Endothelial cell of umbilical vein (primary cell): Measurements from ENCODE around the gene VRK1. TPM values are rescaled to one million over a fixed set of nuclear protein-coding genes. Genes with fewer than 3 reads are reported as not detected.

Experiments
- BruUV-seq: library from RNA; stranded (reverse); fragments of 400-500 nt; replicated peaks from 2 replicates; lab custom pipeline; 2021; lab: Mats Ljungman, UMichigan
- CTCF ChIA-PET: fragments of 300-600, 350-600 bp; sonication (Branson Sonifier 250); formaldehyde crosslinking; loops from one replicate; lab custom pipeline; 2021; ENCODE audit warnings: antibody characterized with exemption, inconsistent platforms; lab: Charles Lee
- POLR2A ChIA-PET: fragments of 300-600, 350-600 bp; sonication (Branson Sonifier 250); formaldehyde crosslinking; loops from one replicate; lab custom pipeline; 2021; ENCODE audit warnings: antibody characterized with exemption, inconsistent platforms; lab: Charles Lee
- DNase-seq: peaks from one replicate; pipeline ENCODE4 v3.0.0-alpha.2; 2011; ENCODE audit warnings: low read depth, low spot score
- FAIRE-seq: peaks from 2 replicates; lab custom pipeline; 2011; peaks lifted over from hg19 to GRCh38; lab: Jason Lieb, UNC
- H2AFZ ChIP-seq: 2 replicates; pipeline ENCODE4 v1.6.0; 2012; ENCODE audit warnings: low read depth, low read length, control low read depth, inconsistent platforms
- H3K27ac ChIP-seq: 2 replicates; pipeline ENCODE4 v1.5.1; 2011; ENCODE audit warnings: low read depth, mild to moderate bottlenecking, control low read depth, low read length, moderate library complexity; ENCODE audit not compliant: insufficient read depth
- H3K27me3 ChIP-seq, 2 experiments: 2 replicates each; pipeline versions ENCODE4 v1.6.0 to v1.6.1; 2011; ENCODE audit warnings: low read length in 2 of 2, mixed read lengths in 1 of 2; ENCODE audit not compliant: control insufficient read depth in 2 of 2, insufficient read depth in 2 of 2
- H3K36me3 ChIP-seq, 2 experiments: 2 replicates in 1 of 2; 3 replicates in 1 of 2; pipeline ENCODE4 v1.5.1; 2011; ENCODE audit warnings: low read length in 2 of 2, mild to moderate bottlenecking in 1 of 2, moderate library complexity in 1 of 2; ENCODE audit not compliant: control insufficient read depth in 2 of 2, insufficient read depth in 2 of 2; ENCODE audit errors: extremely low read depth in 1 of 2
- H3K4me1 ChIP-seq: 3 replicates; pipeline ENCODE4 v1.5.1; 2011; ENCODE audit warnings: mild to moderate bottlenecking, low read length; ENCODE audit not compliant: control insufficient read depth, insufficient read depth; ENCODE audit errors: extremely low read depth
- H3K4me2 ChIP-seq: 2 replicates; pipeline ENCODE4 v1.6.1; 2011; ENCODE audit warnings: low read length, control low read depth, mixed read lengths; ENCODE audit not compliant: insufficient read depth
- H3K4me3 ChIP-seq, 3 experiments: fragments of 200-600 bp in 1 of 3; sonication (generic), shearing (Covaris generic) in 1 of 3; replicated peaks in 1 of 3; 2 replicates each; pipeline ENCODE4 v1.5.1; 2011 to 2016; ENCODE audit warnings: control low read depth in 3 of 3, low read length in 3 of 3, mild to moderate bottlenecking in 2 of 3, inconsistent platforms in 1 of 3, low read depth in 1 of 3, moderate library complexity in 1 of 3; ENCODE audit not compliant: insufficient read depth in 1 of 3
- H3K79me2 ChIP-seq: 2 replicates; pipeline ENCODE4 v1.6.0; 2012; ENCODE audit warnings: low read length, inconsistent platforms; ENCODE audit not compliant: control insufficient read depth, insufficient read depth
- H3K9ac ChIP-seq: replicated peaks from 2 replicates; pipeline ENCODE3; 2011; ENCODE audit warnings: low read length, control low read depth; ENCODE audit not compliant: insufficient read depth; ENCODE audit errors: extremely low read depth
- H3K9me1 ChIP-seq: replicated peaks from 3 replicates; pipeline ENCODE4 v1.6.0; 2011; ENCODE audit warnings: mild to moderate bottlenecking, low read length; ENCODE audit not compliant: control insufficient read depth, insufficient read depth; ENCODE audit errors: extremely low read depth
- H3K9me3 ChIP-seq: replicated peaks from 2 replicates; pipeline ENCODE4 v1.5.1; 2012; ENCODE audit warnings: low read length, inconsistent platforms; ENCODE audit not compliant: control insufficient read depth, insufficient read depth
- H4K20me1 ChIP-seq: replicated peaks from 2 replicates; pipeline ENCODE3; 2011; ENCODE audit warnings: mild to moderate bottlenecking, low read length; ENCODE audit not compliant: control insufficient read depth, insufficient read depth; ENCODE audit errors: extremely low read depth
- CTCF ChIP-seq, 2 donors: IDR thresholded peaks; 1 replicate in 1 of 2; 2 replicates in 1 of 2; pipeline ENCODE4 v1.5.1; 2011; ENCODE audit warnings: low read length in 2 of 2, mild to moderate bottlenecking in 2 of 2, moderate library complexity in 2 of 2, control low read depth in 1 of 2, inconsistent platforms in 1 of 2, low read depth in 1 of 2; ENCODE audit not compliant: insufficient read depth in 1 of 2; ENCODE audit errors: extremely low read depth in 1 of 2
- EZH2 ChIP-seq: IDR thresholded peaks from 2 replicates; pipeline ENCODE4 v1.6.1; 2012; ENCODE audit warnings: borderline replicate concordance, low read depth, mild to moderate bottlenecking, moderate library complexity, low read length, inconsistent platforms; ENCODE audit not compliant: severe bottlenecking
- FOS ChIP-seq: IDR thresholded peaks from 2 replicates; pipeline ENCODE4 v1.6.1; 2011; ENCODE audit warnings: mild to moderate bottlenecking, low read length, moderate library complexity, borderline replicate concordance; ENCODE audit not compliant: insufficient read depth
- GATA2 ChIP-seq: IDR thresholded peaks from 2 replicates; pipeline ENCODE4 v1.7.0; 2011; ENCODE audit warnings: low read depth, mild to moderate bottlenecking, moderate library complexity, mixed read lengths, low read length; ENCODE audit not compliant: insufficient read length, insufficient read depth
- JUN ChIP-seq: IDR thresholded peaks from 2 replicates; pipeline ENCODE4 v1.6.1; 2011; ENCODE audit warnings: borderline replicate concordance, low read depth; ENCODE audit not compliant: insufficient read length, insufficient read depth
- MAX ChIP-seq: IDR thresholded peaks from 2 replicates; pipeline ENCODE4 v1.6.1; 2011; ENCODE audit not compliant: insufficient read depth, insufficient read length
- MYC ChIP-seq: IDR thresholded peaks from one replicate; pipeline ENCODE4 v1.6.1; 2011; ENCODE audit warnings: mild to moderate bottlenecking, low read depth, low read length
- POLR2A ChIP-seq: IDR thresholded peaks from 2 replicates; pipeline ENCODE4 v1.6.1; 2012; ENCODE audit warnings: low read depth, mild to moderate bottlenecking, control low read depth, low read length
- POLR2AphosphoS5 ChIP-seq: IDR thresholded peaks from 2 replicates; pipeline ENCODE4 v1.6.1; 2012; ENCODE audit warnings: low read depth, mild to moderate bottlenecking, control low read depth, low read length, moderate library complexity; ENCODE audit not compliant: insufficient read depth
- dilution Hi-C: fragments of 300-500 bp; cut with MboI; formaldehyde crosslinking; loops from one replicate; pipeline ENCODE4 v1.15.0; 2019; ENCODE audit warnings: low sequenced_read_pairs; ENCODE audit not compliant: extremely low pct_ligation_motif_present
- intact Hi-C: fragments of 100-400 bp; cut with micrococcal nuclease; formaldehyde crosslinking; loops from one replicate; pipeline ENCODE4 v1.10.0; 2022
- polyA plus RNA-seq, 4 experiments: library from polyadenylated mRNA; depleted of rRNA in 3 of 4; stranded (reverse) in 3 of 4; unstranded in 1 of 4; fragments of >200 nt; gene quantifications; 2 replicates each; pipeline versions ENCODE4 v1.2.1 to v1.2.3, GENCODE V29; 2011 to 2012; ENCODE audit warnings: missing spikeins in 1 of 4
- total RNA-seq: library from RNA; stranded (reverse); gene quantifications from 2 replicates; pipeline ENCODE4 v1.2.3, GENCODE V29; 2021

VRK1 gene
- total and polyA plus RNA-seq, 2 donors (not counting 3 experiments of a cell fraction or from before 2014, with no cell fraction given) = 7.1 to 31.7 TPM

GRCh38 chr14:96929950-96930349 lies 132.8 kb downstream of the VRK1 start:
- TF ChIP-seq FOS = no peak
- TF ChIP-seq POLR2AphosphoS5 = no peak
- TF ChIP-seq EZH2 = no peak
- no peak for TF ChIP-seq MYC
- no peak for TF ChIP-seq JUN
- no peak for TF ChIP-seq POLR2A
- TF ChIP-seq CTCF (IDR thresholded peaks at IDR 0.05; ENCODE audit: extremely low read depth in 1 of 2, insufficient read depth in 1 of 2, low read depth in 1 of 2, low read length in 2 of 2) = no peak
- no peak for TF ChIP-seq MAX
- no peak for TF ChIP-seq GATA2
- no peak overlapping the region for H3K9ac ChIP-seq
- no TSS peak for BruUV-seq
- no peak overlapping the region for H3K4me2 ChIP-seq
- DNase-seq = no peak
- no peaks in the 10 kb centered on the region for H3K9me3 ChIP-seq
- no peak for FAIRE-seq
- no peaks in the 10 kb centered on the region for H3K79me2 ChIP-seq
- POLR2A ChIA-PET = no interaction called here
- no peaks in the 10 kb centered on the region for H3K36me3 ChIP-seq
- H3K4me1 ChIP-seq = no peaks in the 10 kb centered on the region
- H4K20me1 ChIP-seq = no peaks in the 10 kb centered on the region
- dilution Hi-C loops (no loop called here), intact Hi-C loops (no loop called here)
- no peak overlapping the region for H3K27ac ChIP-seq
- CTCF ChIA-PET = no interaction called here
- no peak overlapping the region for H2AFZ ChIP-seq
- H3K27me3 ChIP-seq = no peaks in the 10 kb centered on the region
- H3K4me3 ChIP-seq = no peak overlapping the region
- no peaks in the 10 kb centered on the region for H3K9me1 ChIP-seq
